GM19099 (cell line): ENCODE results near the gene SRRT.

ENCODE experiments used
- POLR2A ChIP-seq: IDR thresholded peaks from 3 replicates; pipeline ENCODE4 v1.6.1; 2011; ENCODE audit warnings: low read depth; ENCODE audit not compliant: insufficient read length; ENCODE audit errors: extremely low read depth

The SRRT gene

DNA sequence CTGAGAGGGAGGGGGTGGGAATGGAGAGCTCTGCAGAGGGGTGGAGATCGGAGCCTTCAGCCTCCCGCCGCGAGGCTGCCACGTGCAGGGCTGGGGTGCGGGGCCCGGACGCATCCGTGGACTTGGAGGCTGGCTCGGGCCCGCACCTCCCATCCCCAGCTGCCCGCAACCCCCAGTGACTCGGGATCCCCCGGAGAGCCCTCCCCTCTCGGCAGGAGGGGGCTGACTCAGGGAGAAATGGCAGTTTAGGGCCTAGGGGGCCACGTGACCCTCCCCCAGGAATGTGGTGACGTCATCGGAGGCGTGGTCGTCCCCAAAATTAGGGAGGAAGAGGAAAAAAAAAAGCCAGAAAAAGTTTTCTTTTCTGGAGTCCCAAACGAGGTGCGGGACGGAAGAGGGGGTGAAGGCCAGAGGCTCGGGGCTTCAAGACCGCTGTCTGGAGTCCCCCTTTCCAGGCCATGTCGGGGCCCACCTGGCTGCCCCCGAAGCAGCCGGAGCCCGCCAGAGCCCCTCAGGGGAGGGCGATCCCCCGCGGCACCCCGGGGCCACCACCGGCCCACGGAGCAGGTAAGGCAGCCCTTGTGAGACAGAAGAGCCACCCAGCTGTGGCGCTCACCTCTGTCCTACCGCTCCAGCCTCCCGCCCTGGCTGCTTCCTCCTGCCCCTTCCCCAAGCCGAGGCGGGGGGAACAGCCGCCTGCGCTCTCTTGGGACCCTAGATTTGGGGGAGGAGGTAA is 7.7 kb upstream of the SRRT start, which contains the start of gene TRIP6:
Gene TRIP6 (plus strand): TSS at position 348 of the 736 bp plus-strand sequence. CDS start 111 bp downstream, at position 459.
- peak; percentile 54 for TF ChIP-seq POLR2A

DNA sequence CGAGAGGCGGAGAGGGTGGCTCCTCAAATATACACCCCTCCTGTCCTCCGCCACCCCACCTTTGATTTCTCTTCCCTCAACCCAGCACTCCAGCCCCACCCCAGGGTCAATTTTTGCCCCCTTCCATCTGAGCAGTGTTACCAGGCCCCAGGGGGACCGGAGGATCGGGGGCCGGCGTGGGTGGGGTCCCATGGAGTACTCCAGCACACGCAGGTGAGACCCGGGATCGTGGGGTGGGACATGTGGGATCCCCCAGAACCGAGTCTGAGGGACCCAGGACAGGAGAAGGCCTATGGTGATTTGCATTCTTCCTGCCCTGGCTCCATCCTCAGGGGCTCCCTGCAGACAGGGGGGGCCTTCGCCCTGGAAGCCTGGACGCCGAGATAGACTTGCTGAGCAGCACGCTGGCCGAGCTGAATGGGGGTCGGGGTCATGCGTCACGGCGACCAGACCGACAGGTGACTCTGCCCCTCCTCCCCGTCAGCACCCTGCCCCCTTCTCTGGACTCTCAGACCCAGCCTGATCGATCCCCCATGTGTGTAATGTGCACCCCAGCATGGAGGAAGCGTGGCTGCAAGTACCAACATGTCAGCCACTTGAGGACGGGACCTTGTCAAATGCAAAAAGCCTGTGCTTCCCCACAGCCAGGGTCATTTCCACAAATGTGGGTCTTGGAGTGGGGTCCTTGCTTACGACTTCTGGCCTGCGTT is 7.0 kb upstream of the SRRT start:
- no peak for TF ChIP-seq POLR2A

DNA sequence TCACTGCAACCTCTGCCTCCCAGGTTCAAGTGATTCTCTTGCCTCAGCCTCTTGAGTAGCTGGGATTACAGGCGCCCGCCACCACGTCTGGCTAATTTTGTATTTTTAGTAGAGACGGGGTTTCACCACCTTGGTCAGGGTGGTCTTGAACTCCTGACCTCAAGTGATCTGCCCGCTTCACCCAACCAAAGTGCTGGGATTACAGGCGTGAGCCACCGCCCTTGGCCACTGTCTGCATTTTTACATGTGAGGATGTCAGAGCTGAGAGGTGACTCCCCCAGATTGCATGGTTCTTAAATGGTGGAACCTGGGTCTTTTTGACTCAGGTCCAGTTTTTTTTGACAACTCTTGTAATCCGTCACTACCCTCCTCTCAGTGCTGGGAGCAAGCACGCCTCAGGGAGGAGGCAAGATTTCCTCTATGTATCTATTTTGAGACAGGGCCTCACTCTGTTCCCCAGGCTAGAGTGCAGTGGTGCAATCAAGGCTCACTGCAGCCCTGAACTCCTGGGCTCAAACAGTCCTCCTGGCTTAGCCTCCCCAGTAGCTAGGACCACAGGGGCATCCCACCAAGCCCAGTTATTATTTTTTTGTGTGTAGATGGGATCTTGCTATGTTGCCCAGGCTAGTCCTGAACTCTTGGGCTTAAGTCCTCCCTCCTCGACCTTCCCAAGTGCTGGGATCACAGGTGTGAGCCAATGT is 1.2 kb upstream of the SRRT start:
- TF ChIP-seq POLR2A: no peak

DNA sequence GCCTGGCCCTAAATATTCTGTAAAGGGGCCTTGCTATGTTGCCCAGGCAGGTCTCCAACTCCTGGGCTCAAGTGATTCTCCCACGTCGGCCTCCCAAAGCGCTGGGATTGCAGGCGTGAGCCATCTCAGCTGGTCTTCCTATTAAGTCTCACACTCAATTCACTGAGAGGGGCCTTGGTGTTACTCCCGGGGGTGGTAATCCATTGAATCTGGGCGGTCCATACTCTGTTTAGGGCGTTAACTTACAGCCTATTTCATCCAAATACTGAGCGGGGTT is 665 bp upstream of the SRRT start:
- TF ChIP-seq POLR2A: no peak

DNA sequence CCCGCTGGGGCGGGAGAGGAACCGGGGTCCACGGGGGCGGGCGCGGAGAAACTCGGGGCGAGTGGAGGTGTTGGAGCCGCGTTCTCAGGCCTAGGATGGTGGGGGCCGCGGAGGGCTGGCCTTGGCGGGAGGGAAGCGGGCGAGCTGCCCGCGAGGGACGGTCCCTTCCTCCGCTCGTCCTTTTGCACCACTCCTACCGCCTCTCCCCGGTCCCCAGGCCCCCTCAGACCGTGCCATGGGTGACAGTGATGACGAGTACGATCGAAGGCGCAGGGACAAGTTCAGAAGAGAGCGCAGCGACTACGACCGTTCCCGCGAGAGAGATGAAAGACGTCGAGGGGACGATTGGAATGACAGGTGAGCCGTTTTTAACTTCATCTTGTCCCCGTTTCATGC is 451 bp downstream of the SRRT start:
- no peak for TF ChIP-seq POLR2A

DNA sequence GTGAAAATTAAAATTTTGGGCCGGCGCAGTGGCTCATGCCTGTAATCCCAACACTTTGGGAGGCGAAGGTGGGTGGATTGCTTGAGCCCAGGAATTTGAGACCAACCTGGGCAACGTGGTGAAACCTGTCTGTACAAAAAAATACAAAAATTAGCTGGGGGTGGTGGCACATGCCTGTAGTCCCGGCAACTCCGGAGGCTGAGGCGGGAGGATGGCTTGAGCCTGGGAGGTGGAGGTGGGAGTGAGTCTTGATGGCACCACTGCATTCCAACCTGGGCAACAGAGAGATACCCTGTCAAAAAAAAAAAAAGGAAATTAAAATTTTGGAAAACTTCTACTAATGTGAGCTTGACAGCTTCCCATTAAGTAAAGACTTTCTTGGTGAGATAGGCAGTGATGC is 3.1 kb downstream of the SRRT start:
- no peak for TF ChIP-seq POLR2A

DNA sequence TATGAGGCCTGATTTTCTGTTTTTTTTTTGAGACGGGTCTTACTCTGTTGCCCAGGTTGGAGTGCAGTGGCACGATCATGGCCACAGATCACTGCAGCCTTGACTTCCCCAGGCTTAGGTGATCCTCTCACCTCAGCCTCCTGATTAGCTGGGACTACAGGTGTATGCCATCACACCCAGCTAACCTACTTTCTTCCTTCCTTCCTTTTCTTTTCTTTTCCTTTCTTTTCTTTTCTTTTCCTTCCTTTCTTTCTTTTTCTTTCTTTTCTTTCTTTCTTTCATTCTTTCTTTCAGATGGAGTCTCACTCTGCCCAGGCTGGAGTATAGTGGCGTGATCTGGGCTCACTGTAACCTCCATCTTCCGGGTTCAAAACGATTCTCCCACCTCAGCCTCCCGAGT is 3.8 kb downstream of the SRRT start:
- TF ChIP-seq POLR2A: no peak

DNA sequence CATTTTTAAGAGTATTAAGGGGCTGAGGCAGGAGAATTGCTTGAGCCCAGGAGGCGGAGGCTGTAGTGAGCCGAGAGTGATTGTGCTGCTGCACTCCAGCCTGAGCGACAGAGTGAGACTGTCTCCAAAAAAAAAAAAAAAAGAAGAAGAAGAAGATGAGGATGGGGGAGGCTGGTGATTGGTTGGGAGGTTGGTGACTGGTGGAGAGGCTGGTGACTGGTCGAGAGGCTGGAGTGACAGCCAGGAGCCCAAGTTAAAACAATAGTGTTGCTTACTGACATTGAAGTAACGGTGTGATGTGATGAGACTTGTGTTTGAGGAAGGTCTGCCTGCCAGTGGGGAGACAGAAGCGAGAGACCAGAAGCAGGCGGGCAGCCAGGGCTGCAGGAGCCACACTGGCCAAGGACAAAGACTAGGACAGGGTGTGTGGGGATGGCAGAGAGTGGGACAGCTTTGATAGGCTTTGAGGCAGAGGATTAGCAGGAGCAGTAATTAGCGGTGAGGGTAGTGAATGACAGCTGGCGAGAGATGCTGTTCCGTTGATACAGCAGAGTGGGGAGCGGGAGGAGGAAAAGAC is 4.9 kb downstream of the SRRT start:
- no peak for TF ChIP-seq POLR2A

DNA sequence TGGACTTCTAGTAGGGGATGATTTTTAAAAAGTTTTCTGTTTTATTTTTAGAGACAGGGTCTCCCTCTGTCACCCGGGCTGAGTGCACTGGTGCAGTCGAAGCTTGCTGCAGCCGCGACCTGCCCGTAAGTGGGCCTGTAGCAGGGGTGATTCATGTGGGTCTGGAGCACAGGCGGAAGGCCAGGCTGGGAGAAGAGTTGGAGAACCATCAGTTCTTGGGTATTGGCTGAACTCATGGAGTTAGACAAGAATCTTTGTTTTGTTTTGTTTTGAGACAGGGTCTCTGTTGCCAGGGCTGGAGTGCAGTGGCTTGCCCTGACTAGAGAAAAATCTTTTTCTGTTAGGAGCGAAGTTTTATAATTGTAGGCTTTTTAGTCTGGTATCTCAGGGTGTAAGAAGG is 5.7 kb downstream of the SRRT start:
- no peak for TF ChIP-seq POLR2A

DNA sequence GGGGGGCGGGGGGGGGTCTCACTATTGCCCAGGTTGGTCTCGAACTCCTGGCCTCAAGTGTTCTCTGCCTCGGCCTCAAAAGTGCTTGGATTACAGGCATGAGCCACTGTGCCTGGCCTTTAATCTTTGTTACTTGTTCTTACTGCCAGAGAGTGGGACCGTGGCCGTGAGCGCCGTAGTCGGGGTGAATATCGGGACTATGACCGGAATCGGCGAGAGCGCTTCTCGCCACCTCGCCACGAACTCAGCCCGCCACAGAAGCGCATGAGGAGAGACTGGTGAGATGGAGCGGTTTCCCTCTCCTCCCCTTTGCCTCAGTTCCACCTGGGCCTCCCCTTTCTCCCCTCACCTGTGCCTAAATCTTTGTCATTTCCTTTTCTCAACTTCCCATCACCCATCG is 6.2 kb downstream of the SRRT start:
- TF ChIP-seq POLR2A: no peak

DNA sequence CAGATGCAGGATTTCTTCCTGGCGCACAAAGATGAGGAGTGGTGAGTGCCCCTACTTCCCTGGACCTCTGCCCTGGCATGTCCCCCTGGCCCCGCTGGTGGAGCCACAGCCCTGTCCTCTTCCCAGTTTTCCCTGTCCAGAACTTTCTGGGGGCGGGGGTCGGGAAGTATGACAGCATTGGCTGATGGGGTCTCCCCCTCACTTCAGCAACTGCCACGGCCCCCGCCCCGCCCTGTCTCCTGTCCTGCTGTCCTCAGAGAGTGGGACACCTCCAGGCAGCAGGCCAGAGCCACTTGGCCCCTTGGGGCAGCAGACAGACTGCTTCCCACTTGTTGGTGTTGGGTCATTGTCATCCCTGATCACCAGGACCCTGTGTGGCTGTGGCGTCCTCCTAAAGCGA is 7.3 kb downstream of the SRRT start:
- no peak for TF ChIP-seq POLR2A

DNA sequence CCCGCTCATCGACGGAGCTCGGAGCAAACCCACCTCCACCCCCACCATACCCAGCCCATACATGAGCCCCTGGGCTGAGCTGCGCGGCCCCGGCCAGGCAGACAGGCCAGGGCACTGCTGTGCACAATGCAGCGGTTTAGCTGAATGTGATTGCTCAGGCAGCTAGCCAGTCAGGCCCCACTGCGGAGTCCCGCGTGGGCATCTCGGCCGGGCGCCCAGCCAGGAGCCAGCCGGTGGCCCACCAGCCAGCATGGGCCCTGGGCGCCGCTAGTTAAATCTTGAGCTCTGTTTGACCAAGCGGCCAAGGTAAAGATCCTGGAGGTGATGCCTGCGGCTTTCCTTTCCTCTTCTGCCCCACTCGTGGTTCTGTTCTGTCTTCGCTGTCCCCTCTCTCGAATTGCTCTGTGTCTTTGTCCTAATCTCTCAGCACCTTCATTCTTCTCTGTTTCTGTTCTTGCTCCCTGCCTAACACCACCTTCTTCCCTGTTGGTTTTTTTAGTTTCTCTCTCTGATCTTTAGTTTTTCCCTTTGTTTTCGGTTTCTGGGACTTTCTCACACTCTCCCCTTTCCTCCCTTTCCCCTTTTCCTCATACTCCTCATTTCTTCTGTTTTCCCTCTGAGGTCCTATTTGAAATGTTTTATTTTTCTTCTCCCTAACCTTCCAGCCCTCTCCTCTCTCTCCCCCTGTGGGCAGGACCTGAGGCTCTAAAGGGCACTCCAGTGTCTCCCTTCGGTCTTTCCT is 8.1 kb downstream of the SRRT start:
- TF ChIP-seq POLR2A: no peak

DNA sequence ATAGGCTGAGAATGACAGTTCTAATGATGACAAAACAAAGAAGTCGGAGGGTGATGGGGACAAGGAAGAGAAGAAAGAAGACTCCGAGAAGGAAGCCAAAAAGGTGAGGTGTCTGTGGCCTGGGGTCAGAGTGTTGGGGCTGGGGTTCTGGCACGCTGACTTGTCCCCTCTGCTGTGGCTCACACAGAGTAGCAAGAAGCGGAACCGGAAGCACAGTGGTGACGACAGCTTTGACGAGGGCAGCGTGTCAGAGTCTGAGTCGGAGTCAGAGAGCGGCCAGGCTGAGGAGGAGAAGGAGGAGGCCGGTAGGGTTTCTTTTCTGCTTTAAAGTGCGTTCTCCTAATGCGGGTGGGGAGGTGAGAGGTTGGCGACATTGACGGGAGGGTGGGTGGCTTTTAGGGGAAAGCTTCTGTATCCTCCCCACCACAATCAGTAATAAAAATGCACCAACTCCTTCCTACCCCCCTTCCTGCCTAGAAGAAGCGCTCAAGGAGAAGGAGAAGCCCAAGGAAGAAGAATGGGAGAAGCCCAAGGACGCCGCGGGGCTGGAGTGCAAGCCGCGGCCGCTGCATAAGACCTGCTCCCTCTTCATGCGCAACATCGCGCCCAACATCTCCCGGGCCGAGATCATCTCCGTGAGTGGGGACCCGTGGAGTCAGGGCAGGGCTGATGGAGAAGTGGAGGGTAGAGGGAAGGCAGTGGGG is 10.0 kb downstream of the SRRT start:
- TF ChIP-seq POLR2A: no peak

DNA sequence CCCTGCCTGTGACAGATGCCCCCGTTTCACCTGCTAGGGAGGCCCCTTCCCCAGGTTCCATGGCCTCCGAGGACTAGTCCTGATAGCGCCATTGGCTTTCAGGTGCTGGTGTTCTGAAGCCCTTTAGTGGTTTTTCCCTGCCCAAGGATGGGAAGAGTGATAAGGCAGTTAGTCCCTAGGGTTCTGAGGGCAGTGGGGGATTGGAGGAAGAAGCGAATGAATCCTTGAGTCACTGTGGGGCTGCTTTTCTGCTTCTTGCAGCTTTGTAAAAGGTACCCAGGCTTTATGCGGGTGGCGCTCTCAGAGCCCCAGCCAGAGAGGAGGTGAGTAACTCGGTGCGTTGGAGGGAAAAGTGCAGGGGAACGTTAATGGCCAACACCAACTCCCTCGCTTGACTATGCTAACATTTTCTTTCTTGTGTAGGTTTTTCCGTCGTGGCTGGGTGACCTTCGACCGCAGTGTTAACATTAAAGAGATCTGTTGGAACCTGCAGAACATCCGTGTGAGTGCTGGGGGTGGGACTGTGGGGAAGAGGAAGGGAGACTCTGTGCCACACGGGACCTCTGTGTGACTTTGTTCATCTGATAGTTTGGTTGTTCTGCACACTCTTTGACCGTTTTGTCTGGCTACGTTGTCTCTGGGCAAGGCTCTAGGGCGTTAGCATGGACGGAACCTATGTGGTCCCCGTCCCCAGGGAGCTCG is 10.7 kb downstream of the SRRT start:
- no peak for TF ChIP-seq POLR2A

DNA sequence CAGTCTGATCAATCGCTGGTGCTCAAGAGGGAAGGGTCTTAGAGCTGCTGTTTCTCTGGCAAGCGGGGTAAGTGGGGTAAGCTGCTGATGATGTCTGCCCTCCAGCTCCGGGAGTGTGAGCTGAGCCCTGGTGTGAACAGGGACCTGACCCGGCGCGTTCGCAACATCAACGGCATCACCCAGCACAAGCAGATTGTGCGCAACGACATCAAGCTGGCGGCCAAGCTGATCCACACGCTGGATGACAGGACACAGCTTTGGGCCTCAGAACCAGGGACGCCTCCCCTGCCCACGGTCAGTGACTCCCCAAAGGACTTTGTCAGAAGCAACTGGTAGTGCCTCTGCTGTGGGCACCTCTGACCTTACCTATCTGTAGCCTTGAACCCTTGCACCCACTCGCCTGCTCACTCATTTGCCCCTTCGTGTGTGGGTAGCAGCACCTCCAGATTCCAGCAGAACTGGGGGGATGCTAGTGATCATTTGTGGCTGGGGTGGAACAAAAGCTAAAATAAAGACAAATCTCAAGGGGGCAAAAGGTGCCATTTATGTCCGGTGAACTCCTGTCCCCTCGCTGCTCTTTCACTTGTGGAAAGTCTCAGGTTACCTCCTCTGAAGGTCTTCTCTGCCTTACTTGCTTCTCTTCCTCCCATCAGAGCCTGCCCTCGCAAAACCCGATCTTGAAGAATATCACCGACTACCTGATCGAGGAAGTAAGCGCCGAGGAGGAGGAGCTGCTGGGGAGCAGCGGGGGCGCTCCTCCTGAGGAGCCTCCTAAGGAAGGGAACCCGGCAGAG is 11.4 kb downstream of the SRRT start:
- TF ChIP-seq POLR2A: no peak
